SK-N-SH treated with all-trans-retinoic acid at 6 μM for 48 hours (cell line): ENCODE data around the gene OXGR1.
"Not testable (repeated sequence)": the region's sequence is repeated elsewhere in the genome, so short reads cannot be mapped to it uniquely, and the experiment has no call there.

Source experiments
- ATAC-seq: fragments of 200-7000 bp; cut with Tn5 transposase; 3 replicates; pipeline ENCODE4 v1.9.1; 2020; ENCODE audit warnings: mild to moderate bottlenecking, moderate library complexity
- ARNTL ChIP-seq: fragments of 450-650 bp; formaldehyde crosslinking; IDR thresholded peaks from 2 replicates; pipeline ENCODE4 v1.5.0; 2020; ENCODE audit warnings: low read depth, mild to moderate bottlenecking, moderate library complexity, borderline replicate concordance
- BACH2 ChIP-seq: fragments of 250-450 bp; sonication (Bioruptor Pico); IDR thresholded peaks from 2 replicates; pipeline ENCODE4 v1.9.0; 2021; ENCODE audit warnings: mild to moderate bottlenecking, borderline replicate concordance
- CREB5 ChIP-seq: fragments of 250-450 bp; sonication (Bioruptor Pico); IDR thresholded peaks from 2 replicates; pipeline ENCODE4 v1.5.1; 2020; ENCODE audit warnings: low read depth, mild to moderate bottlenecking, moderate library complexity
- CSDC2 ChIP-seq: fragments of 250-450 bp; sonication (Bioruptor Pico); IDR thresholded peaks from 2 replicates; pipeline ENCODE4 v1.5.0; 2020; ENCODE audit warnings: mild to moderate bottlenecking, moderate library complexity
- ESRRG ChIP-seq: fragments of 250-450 bp; sonication (Bioruptor Pico); IDR thresholded peaks from 2 replicates; pipeline ENCODE4 v1.6.1; 2021; ENCODE audit warnings: mild to moderate bottlenecking
- GLIS3 ChIP-seq: fragments of 250-450 bp; sonication (Bioruptor Pico); IDR thresholded peaks from 2 replicates; pipeline ENCODE4 v1.5.0; 2020; ENCODE audit warnings: mild to moderate bottlenecking, moderate library complexity
- ISL1 ChIP-seq: fragments of 250-450 bp; sonication (Bioruptor Pico); IDR thresholded peaks from 2 replicates; pipeline ENCODE4 v2.1.2; 2022; ENCODE audit warnings: mild to moderate bottlenecking, moderate library complexity
- PATZ1 ChIP-seq: fragments of 250-450 bp; sonication (Bioruptor Pico); IDR thresholded peaks from 2 replicates; pipeline ENCODE4 v1.8.0; 2020; ENCODE audit warnings: mild to moderate bottlenecking, moderate library complexity, borderline replicate concordance
- POU6F1 ChIP-seq: fragments of 250-450 bp; sonication (Bioruptor Pico); IDR thresholded peaks from 2 replicates; pipeline ENCODE4 v1.8.0; 2021; ENCODE audit warnings: low read depth, mild to moderate bottlenecking, moderate library complexity, borderline replicate concordance
- PPARA ChIP-seq: fragments of 250-450 bp; sonication (Bioruptor Pico); IDR thresholded peaks from 2 replicates; pipeline ENCODE4 v1.5.0; 2020; ENCODE audit warnings: mild to moderate bottlenecking, borderline replicate concordance
- RARB ChIP-seq: fragments of 250-450 bp; sonication (Bioruptor Pico); IDR thresholded peaks from 2 replicates; pipeline ENCODE4 v1.8.0; 2021; ENCODE audit warnings: mild to moderate bottlenecking, moderate library complexity
- SNAI2 ChIP-seq: fragments of 250-450 bp; sonication (Bioruptor Pico); IDR thresholded peaks from 2 replicates; pipeline ENCODE4 v1.5.0; 2020; ENCODE audit warnings: mild to moderate bottlenecking, moderate library complexity
- TOX ChIP-seq: fragments of 250-450 bp; sonication (Bioruptor Pico); IDR thresholded peaks from 2 replicates; pipeline ENCODE4 v1.8.0; 2021; ENCODE audit warnings: mild to moderate bottlenecking, moderate library complexity, borderline replicate concordance
- TSHZ2 ChIP-seq: fragments of 250-450 bp; sonication (Bioruptor Pico); IDR thresholded peaks from 2 replicates; pipeline ENCODE4 v1.5.0; 2020; ENCODE audit warnings: mild to moderate bottlenecking, moderate library complexity
- ZFP3 ChIP-seq: fragments of 250-450 bp; sonication (Bioruptor Pico); IDR thresholded peaks from 2 replicates; pipeline ENCODE4 v1.5.0; 2020; ENCODE audit warnings: mild to moderate bottlenecking, moderate library complexity
- ZFP30 ChIP-seq: fragments of 450-650 bp; formaldehyde crosslinking; IDR thresholded peaks from 2 replicates; pipeline ENCODE4 v1.5.0; 2022; ENCODE audit warnings: mild to moderate bottlenecking, moderate library complexity
- ZNF70 ChIP-seq: fragments of 450-650 bp; formaldehyde crosslinking; IDR thresholded peaks from 2 replicates; pipeline ENCODE4 v1.5.0; 2020; ENCODE audit warnings: mild to moderate bottlenecking, moderate library complexity
- ZNF8 ChIP-seq: fragments of 450-650 bp; formaldehyde crosslinking; IDR thresholded peaks from 2 replicates; pipeline ENCODE4 v1.5.0; 2020; ENCODE audit warnings: mild to moderate bottlenecking, moderate library complexity

Gene OXGR1

DNA sequence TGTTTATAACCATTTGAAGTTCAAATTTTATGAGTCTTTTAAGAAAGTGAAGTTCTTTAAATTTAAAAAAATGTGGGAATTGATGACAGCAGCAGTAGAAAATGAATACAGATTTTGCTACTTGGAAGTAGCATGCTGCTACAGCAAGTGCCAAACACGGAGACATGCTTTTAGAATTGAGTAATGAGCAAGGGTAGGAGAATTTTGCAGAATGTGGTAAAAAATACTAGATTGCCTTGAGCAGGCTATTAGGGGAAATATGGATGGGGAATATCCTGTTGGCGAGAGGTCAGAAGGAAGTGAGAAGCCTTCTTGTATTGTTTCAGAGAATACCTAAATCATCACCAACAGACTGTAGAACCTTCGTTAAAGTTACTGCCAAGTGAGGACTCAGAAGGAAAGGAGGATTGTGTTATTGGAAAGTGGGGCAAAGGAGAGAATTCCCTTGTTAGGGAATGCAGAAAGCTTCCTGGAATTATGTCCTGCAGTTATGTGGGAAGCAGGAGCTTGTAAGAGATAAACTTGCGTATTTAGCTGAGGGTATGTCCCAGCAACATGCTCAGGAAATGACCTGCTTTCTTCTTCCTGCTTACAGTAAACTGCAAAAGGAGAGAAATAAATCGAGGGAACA is 32.4 kb upstream of the OXGR1 start:
- TF ChIP-seq ZNF70 (CRISPR knock-in tag) (no peak), PATZ1 (CRISPR knock-in tag) (no peak), CREB5 (CRISPR knock-in tag) (no peak), SNAI2 (CRISPR knock-in tag) (no peak), TOX (CRISPR knock-in tag) (no peak), ARNTL (CRISPR knock-in tag) (no peak), TSHZ2 (no peak), ZFP30 (no peak), ISL1 (no peak), GLIS3 (CRISPR knock-in tag) (no peak), RARB (CRISPR knock-in tag) (no peak), CSDC2 (CRISPR knock-in tag) (no peak)
- ATAC-seq: no peak

DNA sequence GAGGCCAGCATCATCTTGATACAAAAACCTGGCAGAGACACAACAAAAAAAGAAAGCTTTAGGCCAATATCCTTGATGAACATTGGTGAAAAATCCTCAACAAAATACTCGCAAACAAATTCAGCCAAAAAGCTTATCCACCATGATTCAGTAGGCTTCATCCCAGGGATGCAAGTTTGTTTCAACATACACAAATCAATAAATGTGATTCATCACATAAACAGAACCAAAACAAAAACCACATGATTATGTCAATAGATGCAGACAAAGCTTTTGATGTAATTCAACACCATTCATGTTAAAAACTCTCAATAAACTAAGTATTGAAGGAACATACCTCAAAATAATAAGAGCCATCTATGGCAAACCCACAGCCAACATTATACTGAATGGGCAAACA is 29.5 kb upstream of the OXGR1 start:
- not testable (repeated sequence) for ATAC-seq

GRCh38 chr13:97023117-97023516 is 28.8 kb upstream of the OXGR1 start:
- ATAC-seq: no peak
- no peak for TF ChIP-seq RARB (CRISPR knock-in tag)
- TF ChIP-seq PATZ1 (CRISPR knock-in tag): no peak
- TF ChIP-seq ZNF8: no peak
- TF ChIP-seq CREB5 (CRISPR knock-in tag): no peak
- TF ChIP-seq BACH2 (CRISPR knock-in tag): no peak
- no peak for TF ChIP-seq CSDC2 (CRISPR knock-in tag)
- TF ChIP-seq ZFP30: no peak
- TF ChIP-seq ZNF70 (CRISPR knock-in tag): no peak
- TF ChIP-seq ARNTL (CRISPR knock-in tag): no peak
- no peak for TF ChIP-seq POU6F1 (CRISPR knock-in tag)
- no peak for TF ChIP-seq ZFP3 (CRISPR knock-in tag)
- no peak for TF ChIP-seq ESRRG (CRISPR knock-in tag)
- TF ChIP-seq TOX (CRISPR knock-in tag): no peak
- TF ChIP-seq PPARA (CRISPR knock-in tag): no peak
